HS-5 (cell line): ENCODE measurements around the gene RAB44.
"Not testable (repeated sequence)": the region's sequence is repeated elsewhere in the genome, so short reads cannot be mapped to it uniquely, and the experiment has no call there.

ENCODE experiments used
- DNase-seq: peaks from one replicate; pipeline ENCODE4 v3.0.0-alpha.2; 2012; ENCODE audit warnings: low read depth

The RAB44 gene, protein sequence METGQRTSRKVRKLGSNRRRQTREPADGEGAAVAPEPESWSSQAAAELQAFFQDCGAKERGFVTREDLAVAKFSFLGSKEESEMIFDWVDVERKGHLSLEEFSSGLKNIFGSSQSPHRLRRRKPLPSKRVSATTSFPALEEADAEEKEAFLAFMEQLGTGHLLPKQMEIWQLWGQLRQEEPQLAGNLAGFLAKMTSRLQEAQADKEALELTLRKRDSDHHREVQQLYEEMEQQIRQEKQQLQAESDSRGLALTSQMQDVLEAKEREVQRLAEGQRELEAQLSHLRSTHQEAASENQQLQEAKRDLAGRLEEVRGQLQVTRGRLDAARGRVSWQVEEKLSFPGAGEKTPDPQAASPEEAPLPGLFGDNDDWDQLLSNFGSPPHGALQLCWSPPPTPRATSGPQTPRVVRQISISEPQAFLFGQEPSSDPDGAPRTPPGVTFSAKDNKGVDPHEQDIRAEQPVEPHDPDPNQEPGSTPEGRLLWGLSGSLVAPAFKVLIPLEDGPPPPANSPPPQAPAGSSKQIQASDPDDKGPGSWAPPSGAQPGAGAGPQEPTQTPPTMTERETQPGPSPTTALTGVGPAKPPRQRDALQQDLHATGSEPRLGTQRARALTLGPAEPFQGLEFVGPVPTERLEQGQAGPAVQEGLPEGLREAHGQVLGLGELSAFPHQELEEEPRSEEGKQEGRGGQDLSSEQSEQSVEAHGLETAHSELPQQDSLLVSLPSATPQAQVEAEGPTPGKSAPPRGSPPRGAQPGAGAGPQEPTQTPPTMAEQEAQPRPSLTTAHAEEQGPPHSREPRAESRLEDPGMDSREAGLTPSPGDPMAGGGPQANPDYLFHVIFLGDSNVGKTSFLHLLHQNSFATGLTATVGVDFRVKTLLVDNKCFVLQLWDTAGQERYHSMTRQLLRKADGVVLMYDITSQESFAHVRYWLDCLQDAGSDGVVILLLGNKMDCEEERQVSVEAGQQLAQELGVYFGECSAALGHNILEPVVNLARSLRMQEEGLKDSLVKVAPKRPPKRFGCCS

DNA sequence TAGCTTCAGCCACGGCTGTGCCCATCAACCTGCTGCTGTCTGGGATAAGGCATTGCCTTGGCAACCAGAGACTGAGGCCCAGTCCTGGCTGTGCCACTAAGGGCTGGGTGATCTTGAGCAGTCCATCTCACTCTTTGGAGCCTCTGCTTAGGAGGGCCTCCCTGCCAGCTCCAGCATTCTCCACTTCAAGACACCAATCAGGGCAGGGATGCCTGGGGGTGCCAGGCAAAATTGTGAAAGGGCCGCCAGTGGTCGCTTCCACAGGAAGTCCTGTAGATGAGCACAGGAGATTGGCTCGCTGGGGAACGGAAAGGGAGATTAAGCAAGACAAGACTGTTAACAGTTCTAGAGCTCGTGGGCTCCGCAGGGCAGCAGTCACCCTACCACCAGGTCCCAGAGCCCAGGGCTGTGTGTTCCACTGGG is at the start of gene RAB44:
TSS of gene RAB44 (plus strand) at position 346 of the 423 bp plus-strand sequence. CDS start 6,410 bp downstream, outside the sequence.
- DNase-seq, result no peak

DNA sequence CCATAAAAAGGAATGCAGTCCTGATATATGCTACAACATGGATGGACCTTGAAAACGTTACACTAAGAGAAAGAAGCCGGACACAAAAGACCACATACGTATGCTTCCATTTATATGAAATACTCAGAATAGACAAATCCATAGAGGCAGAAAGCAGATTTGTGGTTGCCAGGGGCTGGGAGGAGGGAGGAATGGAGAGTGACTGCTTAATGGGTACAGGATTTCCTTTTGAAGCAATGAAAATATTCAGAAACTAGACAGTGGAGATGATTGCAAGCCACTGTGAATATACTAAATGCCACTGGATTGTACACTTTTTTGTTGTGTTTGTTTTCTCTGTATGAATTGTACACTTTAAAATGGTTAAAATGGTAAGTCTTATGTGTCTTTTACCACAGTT is 48.5 kb upstream of the RAB44 start:
- DNase-seq, result no peak

GRCh38 chr6:36649701-36650484 is 47.7 kb upstream of the RAB44 start:
- DNase-seq, result no peak

DNA sequence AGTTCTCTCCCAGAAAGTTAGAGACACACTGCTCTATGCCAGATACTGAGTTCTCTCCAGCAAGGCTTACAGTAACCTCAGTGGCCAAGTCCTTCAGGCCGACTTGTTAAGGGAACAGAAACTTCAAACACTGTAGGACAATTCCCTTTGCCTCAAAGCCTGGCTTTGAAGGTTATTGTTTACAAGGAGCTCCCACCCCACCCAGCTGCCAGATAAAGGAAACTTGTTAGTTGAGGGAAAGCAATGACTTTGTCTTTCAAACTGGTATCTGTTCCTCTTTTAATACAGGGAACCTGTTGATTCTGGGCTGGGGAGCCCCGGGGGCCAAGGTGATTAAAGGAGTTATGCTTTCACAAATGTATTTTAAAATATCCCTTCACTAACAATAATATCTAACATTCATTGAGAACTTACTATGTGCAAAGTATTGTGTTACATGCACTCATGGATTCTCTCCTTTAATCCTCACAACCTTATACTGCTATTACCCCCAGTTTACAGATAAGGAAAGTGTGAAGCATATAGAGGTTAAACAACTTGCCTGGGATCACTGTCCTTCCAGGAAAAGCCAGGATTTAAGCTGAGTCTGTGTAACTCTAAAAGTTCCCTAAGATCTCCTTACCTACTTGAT is 46.7 kb upstream of the RAB44 start:
- no peak for DNase-seq

DNA sequence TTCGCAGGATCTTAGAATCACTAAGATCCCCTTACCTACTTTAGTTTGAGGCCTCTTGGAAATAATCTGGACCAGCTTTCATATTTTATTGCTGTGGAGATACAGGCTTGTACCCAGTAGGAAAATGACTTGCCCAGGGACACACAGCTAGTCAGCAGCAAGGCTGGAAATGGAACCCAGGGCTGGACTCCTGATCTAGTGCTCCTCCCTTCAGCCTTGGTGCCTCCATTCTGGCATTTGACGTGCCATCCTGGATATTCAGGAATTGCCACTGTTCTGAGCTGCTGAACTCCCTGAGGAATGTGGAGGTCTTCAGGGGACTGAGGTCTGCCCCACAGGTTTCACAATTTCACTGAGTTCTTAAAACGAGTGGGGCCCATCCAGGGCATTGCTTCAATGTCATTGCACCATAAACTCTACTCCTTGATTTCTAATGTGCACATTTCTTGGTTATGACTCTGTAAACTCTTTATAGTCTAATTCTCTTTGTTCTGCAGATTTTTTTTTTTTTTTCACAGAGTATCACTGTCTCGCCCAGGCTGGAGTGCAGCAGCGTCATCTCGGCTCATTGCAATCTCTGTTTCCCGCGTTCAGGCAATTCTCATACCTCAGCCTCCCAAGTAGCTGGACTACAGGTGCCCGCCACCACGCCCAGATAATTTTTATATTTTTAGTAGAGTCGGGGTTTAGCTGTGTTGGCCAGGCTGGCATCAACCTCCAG is 45.8 kb upstream of the RAB44 start:
- no peak for DNase-seq

DNA sequence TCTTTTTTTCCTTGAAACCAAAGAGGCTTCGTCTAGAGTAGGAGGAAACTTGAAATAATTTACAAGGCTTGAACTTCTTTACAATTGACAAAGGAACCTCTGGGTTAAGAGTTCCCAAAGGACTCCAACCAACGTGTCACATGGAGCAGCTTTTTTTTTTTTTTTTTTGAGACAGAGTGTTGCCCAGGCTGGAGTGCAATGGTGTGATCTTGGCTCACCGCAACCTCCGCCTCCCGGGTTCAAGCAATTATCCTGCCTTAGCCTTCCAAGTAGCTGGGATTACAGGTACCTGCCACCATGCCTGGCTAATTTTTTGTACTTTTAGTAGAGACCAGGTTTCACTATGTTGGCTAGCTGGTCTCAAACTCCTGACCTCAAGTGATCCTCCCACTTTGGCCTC is 43.2 kb upstream of the RAB44 start:
- not testable (repeated sequence) for DNase-seq

- DNase-seq, result no peak
Measured at GRCh38 chr6:36655085-36655724, 42.4 kb upstream of the RAB44 start.

- DNase-seq, result no peak
Measured at GRCh38 chr6:36656441-36656840, 41.2 kb upstream of the RAB44 start.

GRCh38 chr6:36657271-36657670 is 40.4 kb upstream of the RAB44 start:
- DNase-seq, result no peak

DNA sequence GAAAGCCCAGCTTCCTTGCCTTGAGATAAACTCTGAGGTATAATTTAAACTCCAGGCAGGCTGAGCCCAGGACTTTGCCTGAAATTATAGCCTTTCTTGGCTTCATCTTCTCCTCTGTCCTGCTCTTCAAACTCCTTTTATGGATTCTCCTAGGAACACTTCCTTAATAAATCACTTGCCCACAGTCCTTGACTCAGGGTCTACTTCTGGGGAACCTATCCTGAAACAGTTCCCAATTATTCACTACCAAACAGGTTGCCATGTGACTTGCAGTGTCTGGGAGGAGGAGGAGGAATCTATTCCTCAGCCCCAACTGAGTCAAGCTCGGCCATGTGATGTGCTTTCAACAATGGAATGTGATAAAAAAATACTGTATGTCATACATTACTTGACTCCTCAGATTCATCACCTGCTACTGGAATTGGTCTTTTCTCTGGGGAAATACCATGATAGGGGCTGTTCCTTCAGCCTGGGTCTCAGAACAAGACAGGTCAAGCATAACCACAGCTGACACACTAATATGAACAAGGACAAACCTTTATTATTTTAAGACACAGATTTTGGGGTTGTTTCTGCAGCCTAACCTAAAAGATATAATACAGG is 39.6 kb upstream of the RAB44 start:
- no peak for DNase-seq

DNA sequence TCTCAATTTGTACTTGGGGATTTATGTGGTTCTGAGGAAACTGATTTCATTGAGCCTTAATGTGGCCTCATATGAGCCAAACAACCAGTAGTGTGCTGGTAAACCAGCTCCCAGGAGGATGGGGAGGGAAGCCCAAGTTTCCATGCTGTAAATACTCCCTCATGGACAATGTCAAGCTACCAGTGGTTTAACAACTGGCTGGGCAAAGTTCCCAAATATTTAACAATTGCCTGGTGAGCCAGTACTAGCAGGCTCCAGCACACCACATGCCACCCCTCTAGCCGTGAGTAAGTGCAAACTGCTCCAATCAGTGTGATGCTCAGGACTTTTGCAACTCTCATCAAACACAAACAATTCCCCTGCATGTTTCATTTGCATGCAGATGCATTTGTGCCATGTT is 38.4 kb upstream of the RAB44 start:
- no peak for DNase-seq

DNA sequence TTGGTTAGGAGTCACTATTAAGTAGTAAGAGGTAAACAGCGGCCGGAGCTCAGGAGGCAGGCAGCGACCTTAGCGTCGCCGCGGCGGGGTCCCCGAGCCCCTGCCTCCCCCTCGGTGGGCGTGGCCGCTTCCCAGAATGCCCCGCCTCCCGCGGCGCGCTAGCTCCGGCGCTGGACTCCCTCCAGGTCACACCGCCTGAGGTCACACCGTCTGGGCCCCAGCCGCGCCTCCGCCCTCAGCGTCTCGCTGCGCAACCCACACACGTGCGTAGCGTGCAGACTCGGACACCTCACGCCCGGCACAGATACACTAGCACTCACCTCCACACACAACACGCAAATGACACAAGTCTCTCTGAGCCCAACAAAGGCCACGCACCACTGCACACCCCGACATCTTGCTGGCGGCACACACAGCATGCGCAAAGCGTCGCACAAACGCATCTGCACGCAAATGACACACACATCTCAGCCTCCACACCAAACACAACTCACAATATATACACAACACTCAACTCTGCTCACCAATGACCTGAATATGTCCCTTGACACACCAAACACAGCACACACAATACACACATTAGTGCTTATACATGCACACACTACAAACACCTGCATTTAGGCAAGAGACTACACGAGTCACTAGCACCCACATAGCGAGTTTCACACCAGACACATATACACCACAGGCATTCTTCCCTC is 36.7 kb upstream of the RAB44 start:
- no peak for DNase-seq

- DNase-seq, result no peak
Measured at GRCh38 chr6:36662380-36662779, 35.2 kb upstream of the RAB44 start.

DNA sequence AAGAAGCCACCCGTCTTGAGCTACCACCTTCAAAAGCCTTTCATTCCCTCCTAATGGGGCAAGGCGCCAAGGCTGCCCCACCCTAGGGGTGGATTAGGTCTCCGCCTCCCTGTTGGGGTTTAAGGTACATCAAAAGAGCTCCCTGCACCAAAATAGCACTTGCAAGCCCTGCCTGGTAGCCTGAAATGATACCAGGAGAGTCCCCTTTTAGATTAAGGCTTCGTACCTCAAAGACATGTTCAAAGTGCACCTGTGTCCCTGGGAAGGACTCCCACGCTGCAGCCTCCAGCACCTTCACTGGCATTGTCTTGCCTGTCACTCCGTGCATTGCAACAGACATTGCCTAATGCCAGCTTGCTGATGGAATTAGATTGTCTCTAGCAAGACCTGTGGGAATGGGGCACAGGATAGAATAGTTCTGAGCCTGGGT is 34.8 kb upstream of the RAB44 start:
- DNase-seq, result no peak

GRCh38 chr6:36663504-36664446 is 33.9 kb upstream of the RAB44 start:
- DNase-seq, result no peak

GRCh38 chr6:36665180-36665579 is 32.4 kb upstream of the RAB44 start:
- no peak for DNase-seq

- DNase-seq, result no peak
Measured at GRCh38 chr6:36666287-36666686, 31.3 kb upstream of the RAB44 start.
